ENCODE measurements around the gene SLC6A11. TPM values are rescaled to one million over a fixed set of nuclear protein-coding genes. Genes with fewer than 3 reads are reported as not detected.
A peak's percentile ranks its signal among the peaks of the same experiment; 100 is the strongest.

SLC6A11 gene
- total RNA-seq, 1 donor from 2014 or later = not detected

DNA sequence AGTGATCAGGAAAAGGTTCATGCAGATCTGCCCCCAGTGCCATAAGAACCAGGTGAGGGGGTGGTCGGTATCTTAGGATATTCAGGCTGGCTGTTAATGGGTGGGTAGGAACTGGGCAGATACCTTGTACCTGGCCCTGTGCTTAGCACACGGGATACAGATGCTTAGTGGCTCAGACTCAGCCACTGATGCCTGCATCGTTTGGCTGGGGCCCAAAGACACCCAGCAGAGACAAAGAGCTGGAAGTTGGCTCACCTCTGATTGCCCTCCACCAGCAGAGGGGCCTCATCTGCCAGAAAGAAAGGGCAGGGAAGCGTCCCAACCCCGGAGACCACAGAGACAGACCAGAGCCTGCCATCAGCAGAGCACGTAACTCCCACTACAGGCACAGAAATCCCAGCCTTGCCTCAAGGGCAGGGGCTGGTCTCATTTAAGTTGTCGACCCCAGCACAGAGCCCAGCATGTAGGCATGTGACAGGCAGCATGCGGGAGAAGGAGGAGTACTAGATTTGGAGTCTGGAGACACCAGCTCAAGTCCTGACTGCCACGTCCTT, 112.5 kb downstream of the SLC6A11 start:
- no peak for DNase-seq (ENCODE audit: low read depth)

- no peak for DNase-seq (ENCODE audit: low read depth)
Observed at GRCh38 chr3:10928961-10929471, 113.0 kb downstream of the SLC6A11 start.

DNA sequence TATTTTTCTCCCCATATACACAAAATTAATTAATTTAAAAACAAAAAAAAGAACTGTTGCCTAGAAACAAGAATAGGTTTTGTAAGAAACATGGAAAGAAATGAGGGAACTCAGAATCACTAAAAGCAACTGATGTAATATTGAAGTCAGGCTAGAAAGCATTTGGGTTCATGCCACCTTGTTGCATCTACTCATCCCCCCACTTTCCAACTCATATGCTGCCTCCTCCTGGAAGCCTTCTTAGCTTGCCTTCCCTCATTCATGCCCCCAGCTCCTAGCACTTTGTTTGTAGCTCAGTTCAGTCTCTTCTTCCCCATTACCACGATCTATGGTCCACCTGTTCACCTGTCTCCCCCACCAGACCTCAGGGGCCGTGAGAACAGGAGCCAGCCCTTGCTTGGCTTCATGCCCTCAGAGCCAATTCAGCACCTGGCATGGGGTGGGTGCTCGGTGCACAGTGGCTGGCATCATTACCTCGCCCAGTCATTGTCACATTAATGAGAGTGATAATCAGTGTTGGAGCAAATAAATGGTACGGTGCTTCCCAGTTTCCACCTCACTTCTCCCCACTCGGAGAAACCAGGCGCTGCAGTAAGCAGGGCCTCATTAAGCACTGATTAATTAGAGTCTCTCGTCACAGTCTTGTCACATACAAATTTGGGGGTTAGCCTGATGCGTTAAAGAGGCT, 114.1 kb downstream of the SLC6A11 start:
- DNase-seq (ENCODE audit: low read depth) = no peak

DNA sequence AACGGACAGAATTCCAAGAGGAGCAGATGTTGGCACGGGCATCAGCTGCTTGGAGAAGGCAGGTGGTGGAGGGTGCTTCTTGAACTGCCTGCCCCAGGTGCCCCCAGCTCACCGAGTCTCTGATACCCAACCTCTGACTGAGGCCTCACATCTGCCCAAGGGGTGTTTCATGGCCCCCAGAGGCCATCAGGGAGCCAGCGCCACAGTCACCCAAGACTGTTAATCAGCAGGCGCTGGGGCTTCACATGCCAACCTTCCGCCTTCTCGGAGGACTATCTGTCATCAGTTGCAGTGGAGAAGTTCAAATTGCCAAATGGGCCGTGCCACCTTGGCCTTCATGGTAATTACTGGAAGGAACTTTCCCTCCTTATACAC, 114.6 kb downstream of the SLC6A11 start:
- no peak for DNase-seq (ENCODE audit: low read depth)

GRCh38 chr3:10932596-10932995, 116.6 kb downstream of the SLC6A11 start:
- no peak for DNase-seq (ENCODE audit: low read depth)

- DNase-seq (ENCODE audit: low read depth) = no peak
Observed at GRCh38 chr3:10933021-10933420, 117.0 kb downstream of the SLC6A11 start.

DNA sequence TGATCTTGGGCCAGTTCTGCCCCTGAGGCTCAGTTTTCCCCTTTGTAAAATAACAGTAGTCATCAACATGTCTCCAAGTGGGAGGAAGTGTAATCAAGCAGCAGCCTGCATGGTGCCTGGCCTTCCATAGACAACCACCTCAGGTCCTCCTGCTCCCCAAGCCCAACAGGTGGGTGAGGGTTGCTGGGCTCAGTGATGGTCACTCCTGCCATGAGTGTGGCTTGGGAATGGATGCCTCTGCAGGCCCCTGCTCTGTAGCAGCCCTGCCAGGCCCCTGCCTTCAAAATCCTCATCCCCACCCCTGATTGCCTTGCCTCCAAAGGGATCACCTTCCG, 117.4 kb downstream of the SLC6A11 start:
- no peak for DNase-seq (ENCODE audit: low read depth)

DNA sequence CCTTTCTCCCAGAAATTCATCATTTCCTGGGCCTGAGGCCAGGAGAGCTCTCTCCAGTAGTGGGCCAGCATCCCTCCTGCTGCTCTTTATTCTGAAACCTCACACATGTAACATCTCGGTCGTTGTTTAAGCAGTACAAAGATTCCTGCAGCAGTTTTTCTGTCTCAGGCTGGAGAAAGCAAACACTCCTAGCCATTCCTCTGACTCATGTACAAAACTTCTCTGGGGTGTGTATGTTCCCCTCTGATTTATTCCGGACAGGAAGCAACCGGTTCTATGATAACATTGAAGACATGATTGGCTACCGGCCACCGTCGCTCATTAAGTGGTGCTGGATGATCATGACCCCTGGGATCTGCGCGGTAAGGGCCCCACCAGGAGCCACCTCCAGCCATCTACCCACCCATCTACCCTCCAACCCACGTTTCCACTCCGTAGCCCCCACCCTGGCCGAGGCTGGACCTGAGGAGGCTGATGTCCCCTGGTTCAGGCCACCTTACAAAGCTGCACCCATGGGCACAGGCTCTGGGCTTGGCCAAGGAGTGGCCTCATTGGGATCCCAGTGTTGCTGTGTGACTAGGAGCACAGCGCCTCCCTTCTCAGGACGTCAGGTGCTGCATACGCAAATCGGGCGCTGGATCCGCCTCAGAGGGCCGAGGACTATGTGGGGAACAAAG, 117.9 kb downstream of the SLC6A11 start:
- DNase-seq (ENCODE audit: low read depth) = peak; percentile 39

DNA sequence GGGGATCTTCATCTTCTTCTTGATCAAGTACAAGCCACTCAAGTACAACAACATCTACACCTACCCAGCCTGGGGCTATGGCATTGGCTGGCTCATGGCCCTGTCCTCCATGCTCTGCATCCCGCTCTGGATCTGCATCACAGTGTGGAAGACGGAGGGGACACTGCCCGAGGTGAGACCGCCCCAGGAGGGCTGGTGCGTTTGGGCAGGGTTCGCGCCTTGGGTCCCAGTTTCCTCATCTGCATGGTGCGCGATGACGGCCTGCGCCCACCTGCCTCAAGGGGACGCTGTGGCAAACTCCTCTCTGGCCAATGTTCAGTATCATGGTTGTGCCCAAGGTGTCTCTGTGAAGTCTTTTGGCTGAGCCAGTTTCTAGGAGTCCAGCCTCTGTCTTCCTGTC, 119.0 kb downstream of the SLC6A11 start:
- DNase-seq (ENCODE audit: low read depth) = no peak

DNA sequence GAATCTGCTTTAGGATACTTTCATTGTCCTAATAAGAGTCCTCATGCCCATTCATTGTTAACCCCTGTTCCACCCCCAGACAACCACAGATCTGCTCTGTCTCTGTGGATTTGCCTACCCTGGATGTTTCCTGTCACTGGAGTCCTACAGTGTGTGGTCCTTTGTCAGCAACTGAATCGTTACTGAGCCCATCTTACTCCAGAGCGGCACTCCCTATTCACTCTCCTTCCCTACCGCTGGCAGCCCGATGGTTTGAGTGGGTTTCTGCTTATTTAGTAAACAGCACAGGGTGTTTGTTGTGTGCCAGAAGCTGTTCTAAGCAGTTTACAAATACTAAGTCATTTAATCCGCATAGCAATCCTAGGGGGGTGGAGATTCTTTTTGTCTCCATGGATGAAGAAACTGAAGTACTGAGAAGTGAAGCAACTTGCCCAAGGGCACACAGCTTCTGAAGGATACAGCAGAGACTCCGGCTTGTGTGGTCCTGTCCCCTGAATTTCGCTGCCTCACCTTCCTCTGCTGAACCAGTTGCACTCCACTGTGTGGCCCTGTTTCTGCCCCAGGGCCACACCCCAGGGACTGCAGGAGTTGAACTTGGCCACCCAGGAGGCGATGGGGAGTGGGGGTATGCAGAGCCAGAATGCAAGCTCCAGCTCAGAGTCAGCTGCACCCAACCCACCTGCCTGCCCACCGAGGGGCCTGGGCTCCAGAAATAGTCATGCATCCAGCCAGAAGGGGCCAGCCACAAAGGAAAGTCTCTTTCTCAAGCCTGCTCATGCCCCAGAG, 120.0 kb downstream of the SLC6A11 start:
- no peak for DNase-seq (ENCODE audit: low read depth)

- DNase-seq (ENCODE audit: low read depth) = no peak
Observed at GRCh38 chr3:10936686-10937085, 120.7 kb downstream of the SLC6A11 start.

- DNase-seq (ENCODE audit: low read depth) = no peak
Observed at GRCh38 chr3:10937141-10937825, 121.3 kb downstream of the SLC6A11 start.

GRCh38 chr3:10939556-10939955, 123.5 kb downstream of the SLC6A11 start:
- no peak for DNase-seq (ENCODE audit: low read depth)

DNA sequence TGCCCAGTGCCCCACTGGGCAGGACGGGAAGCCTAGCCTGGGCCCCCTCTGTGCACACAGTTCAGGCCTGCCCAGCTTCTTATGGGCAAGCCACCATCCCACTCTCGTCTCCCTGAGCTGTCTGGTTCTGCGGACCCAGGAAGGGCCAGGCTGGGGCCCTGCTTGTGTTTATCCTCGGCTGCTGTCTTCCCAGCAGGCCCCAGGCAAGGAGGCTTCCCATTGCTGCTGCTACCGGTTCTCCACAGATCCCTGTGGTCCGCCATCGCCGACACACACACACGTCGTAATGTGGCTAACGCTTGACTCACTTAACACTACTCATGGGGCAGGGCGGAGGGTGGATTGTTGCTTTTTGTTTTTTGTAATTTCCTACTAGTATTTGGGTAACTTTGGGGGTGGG, 124.1 kb downstream of the SLC6A11 start:
- DNase-seq (ENCODE audit: low read depth) = no peak

DNA sequence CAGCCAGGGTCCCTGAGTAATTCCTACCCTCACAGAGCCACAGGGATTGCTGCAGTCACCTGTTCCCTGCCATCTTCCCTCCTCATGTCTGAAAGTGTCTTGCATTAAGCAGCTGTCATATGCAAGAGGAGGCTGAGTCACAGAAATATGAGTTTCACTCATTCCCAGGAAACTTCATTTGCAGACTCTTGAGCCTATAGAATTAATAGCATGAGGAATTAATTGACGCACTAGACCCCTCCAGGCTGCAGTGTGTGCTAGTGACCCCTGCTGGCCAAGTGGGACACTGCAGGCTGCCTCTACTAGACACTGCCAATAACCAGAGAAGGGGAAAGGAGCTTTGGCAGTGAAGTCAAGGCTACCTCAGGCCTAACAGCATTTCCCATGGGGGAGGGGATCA, 125.9 kb downstream of the SLC6A11 start:
- DNase-seq (ENCODE audit: low read depth) = peak; percentile 51

- DNase-seq (ENCODE audit: low read depth) = no peak
Observed at GRCh38 chr3:10942690-10943205, 126.7 kb downstream of the SLC6A11 start.

DNA sequence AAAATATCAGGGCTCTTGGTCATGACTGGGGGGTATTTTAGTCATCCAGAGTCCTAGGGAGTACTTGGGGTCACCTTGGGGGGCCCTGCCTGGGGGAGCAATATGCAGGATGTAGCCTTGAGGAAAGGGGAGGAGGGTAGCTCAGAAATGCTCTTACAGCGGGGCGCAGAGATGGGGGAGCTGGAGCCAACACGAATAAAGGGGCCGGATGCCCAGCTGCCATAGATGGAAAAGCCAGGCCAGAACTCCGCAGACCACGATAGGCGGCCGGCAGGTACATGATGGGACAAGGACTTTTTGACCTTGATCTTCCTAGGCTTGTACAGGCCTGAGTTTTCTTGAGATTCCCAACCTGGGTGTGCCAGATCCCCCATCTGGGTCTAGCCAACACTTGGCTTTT, 128.8 kb downstream of the SLC6A11 start:
- DNase-seq (ENCODE audit: low read depth) = no peak

DNA sequence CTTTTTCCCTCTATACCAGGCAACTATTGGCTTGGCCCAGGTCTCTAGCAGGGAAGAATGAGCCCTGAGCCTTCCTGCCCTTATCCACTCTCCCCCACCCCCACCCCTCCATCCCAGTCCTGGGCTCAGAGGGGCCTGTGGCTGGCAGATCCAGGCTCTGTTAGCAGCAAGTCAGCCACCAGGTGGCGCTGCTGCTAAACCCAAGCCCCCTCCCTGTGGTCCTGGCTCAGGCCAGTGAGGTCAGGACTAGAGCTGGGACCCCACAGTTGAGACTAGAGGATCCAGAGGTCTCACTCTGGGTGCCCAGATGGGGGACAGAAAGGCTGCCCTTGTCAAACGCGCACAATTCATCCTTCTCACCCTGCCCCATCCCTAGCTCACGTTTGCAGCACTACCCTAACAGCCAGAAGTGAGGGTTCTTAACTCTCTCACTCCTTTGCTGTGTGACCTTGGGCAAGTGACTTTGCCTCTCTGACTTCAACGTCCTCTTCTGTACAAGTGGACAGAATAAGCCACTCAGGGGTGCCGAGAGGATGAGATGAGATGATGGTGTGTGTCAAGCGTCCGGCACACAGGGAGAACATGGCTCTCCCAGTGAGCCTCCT, 129.8 kb downstream of the SLC6A11 start:
- peak; percentile 59 for DNase-seq (ENCODE audit: low read depth)

DNA sequence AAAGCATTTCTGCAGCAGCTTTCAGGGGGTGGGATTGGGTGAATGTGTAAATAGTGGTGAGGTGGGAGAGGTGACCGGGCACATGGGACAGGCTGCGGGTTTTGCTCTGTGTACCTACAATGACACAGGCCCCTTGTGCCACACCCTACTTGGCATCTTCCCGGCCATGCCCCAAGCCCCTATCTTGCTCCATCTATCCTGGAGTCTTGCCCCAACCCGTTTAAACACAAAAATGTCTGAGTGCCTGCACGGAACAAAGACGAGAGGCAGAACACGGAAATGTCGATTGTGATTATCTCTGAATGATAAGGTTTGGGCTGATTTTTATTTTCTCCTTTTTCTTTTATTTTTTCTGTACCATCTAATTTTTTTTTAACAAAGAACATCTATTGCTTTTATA, 130.5 kb downstream of the SLC6A11 start:
- no peak for DNase-seq (ENCODE audit: low read depth)

DNA sequence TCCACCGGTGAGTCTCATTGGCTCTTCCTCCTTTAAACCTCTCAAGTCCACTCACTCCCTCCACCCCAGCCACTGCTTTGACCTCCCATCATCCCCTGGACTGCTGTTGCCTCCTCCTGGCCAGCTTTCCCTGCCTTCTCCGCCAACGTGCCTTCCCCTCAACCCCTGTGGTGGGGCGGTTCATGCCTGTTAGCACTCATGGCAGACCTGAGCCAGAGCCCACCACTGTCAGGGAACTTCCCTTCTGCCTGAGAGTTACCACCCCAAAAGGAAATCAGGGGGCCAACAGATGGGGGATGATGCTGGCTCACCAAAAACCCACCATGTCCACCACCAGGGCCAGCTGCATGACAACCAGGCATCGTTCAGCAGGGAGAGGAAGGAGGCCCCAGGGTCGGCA, 132.3 kb downstream of the SLC6A11 start:
- no peak for DNase-seq (ENCODE audit: low read depth)

- no peak for DNase-seq (ENCODE audit: low read depth)
Observed at GRCh38 chr3:10949197-10949596, 133.2 kb downstream of the SLC6A11 start.

All from myocyte (in vitro differentiated cells).